Ovary (tissue), 3 donors: Measurements from ENCODE around the gene SIRT2.

ENCODE experiments used
- EP300 ChIP-seq: sonication (generic); formaldehyde crosslinking; IDR thresholded peaks from one replicate; pipeline ENCODE4 v1.6.1; 2017; ENCODE audit warnings: antibody characterized with exemption
- POLR2A ChIP-seq: fragments of 450-650 bp; IDR thresholded peaks from one replicate; pipeline ENCODE4 v1.6.1; 2017; ENCODE audit warnings: antibody characterized with exemption, mild to moderate bottlenecking, moderate library complexity
- TF ChIP-seq, protein P1 (sequence below), 3 donors: fragments of 450-650 bp in 2 of 3; fragments of 200-600 bp in 1 of 3; IDR thresholded peaks; one replicate each; pipeline versions ENCODE4 v1.5.1 to v1.8.0; 2016 to 2022; ENCODE audit warnings: antibody characterized with exemption in 3 of 3, mild to moderate bottlenecking in 1 of 3
- donor health status: DM: no; HTN: no; CAD: no.

DNA sequence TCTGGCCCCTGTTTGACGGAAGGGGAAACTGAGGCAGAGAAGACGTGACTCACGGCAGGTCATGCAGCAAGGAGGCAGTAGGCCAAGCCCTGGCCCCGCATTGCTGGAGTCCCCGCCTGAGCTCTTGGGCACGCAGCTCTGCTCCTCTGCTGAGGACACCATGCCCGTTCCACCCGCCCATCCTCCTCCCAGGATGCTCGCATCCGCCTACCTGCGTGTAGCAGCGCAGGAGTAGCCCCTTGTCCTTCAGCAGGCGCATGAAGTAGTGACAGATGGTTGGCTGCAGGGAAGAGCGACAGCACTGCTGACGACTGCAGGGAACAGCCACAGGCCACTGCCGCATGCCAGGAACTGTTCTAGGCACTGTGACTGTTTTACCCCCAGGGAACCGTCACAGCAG lies 10.5 kb downstream of the SIRT2 start:
- TF ChIP-seq, protein P1, sequence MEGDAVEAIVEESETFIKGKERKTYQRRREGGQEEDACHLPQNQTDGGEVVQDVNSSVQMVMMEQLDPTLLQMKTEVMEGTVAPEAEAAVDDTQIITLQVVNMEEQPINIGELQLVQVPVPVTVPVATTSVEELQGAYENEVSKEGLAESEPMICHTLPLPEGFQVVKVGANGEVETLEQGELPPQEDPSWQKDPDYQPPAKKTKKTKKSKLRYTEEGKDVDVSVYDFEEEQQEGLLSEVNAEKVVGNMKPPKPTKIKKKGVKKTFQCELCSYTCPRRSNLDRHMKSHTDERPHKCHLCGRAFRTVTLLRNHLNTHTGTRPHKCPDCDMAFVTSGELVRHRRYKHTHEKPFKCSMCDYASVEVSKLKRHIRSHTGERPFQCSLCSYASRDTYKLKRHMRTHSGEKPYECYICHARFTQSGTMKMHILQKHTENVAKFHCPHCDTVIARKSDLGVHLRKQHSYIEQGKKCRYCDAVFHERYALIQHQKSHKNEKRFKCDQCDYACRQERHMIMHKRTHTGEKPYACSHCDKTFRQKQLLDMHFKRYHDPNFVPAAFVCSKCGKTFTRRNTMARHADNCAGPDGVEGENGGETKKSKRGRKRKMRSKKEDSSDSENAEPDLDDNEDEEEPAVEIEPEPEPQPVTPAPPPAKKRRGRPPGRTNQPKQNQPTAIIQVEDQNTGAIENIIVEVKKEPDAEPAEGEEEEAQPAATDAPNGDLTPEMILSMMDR (IDR thresholded peaks at IDR 0.05), result no peak
- no peak for TF ChIP-seq POLR2A
- no peak for TF ChIP-seq EP300
